WTC11 (cell line): ENCODE measurements around the gene COL26A1.

Experiments used
- CREB1 ChIP-seq: sonication (generic); formaldehyde crosslinking; IDR thresholded peaks from 2 replicates; pipeline ENCODE4 v1.8.0; 2023; ENCODE audit warnings: mild to moderate bottlenecking, missing genetic modification reagents
- GTF2I ChIP-seq: fragments of 250-450 bp; sonication (Bioruptor Pico); conservative IDR thresholded peaks from 2 replicates; pipeline ENCODE4 v1.4.0; 2021; ENCODE audit warnings: mild to moderate bottlenecking
- NFE2L1 ChIP-seq: sonication (generic); formaldehyde crosslinking; IDR thresholded peaks from 2 replicates; pipeline ENCODE4 v1.8.1; 2023; ENCODE audit warnings: missing genetic modification reagents
- NR2C2 ChIP-seq: sonication (generic); formaldehyde crosslinking; IDR thresholded peaks from 2 replicates; pipeline ENCODE4 v1.8.0; 2022; ENCODE audit warnings: mild to moderate bottlenecking, missing genetic modification reagents
- ZNF423 ChIP-seq: fragments of 250-450 bp; sonication (Bioruptor Pico); IDR thresholded peaks from 2 replicates; pipeline ENCODE4 v2.1.2; 2022; ENCODE audit warnings: mild to moderate bottlenecking, moderate library complexity
- TF ChIP-seq, protein P1 (sequence below): fragments of 200-600 bp; IDR thresholded peaks from 2 replicates; pipeline ENCODE4 v1.8.0; 2022; ENCODE audit warnings: antibody characterized with exemption
- TF ChIP-seq, protein P2 (sequence below): sonication (generic); formaldehyde crosslinking; IDR thresholded peaks from 2 replicates; pipeline ENCODE4 v1.8.0; 2022; ENCODE audit warnings: mild to moderate bottlenecking, missing genetic modification reagents
- TF ChIP-seq, protein P3 (sequence below): sonication (generic); formaldehyde crosslinking; conservative IDR thresholded peaks from 2 replicates; pipeline ENCODE4 v1.8.1; 2023; ENCODE audit warnings: mild to moderate bottlenecking, low read depth, missing genetic modification reagents, moderate library complexity
- TF ChIP-seq, protein P4 (sequence below): sonication (generic); formaldehyde crosslinking; IDR thresholded peaks from 2 replicates; pipeline ENCODE4 v1.8.0; 2022; ENCODE audit warnings: missing genetic modification reagents
- TF ChIP-seq, protein P5 (sequence below): sonication (generic); formaldehyde crosslinking; IDR thresholded peaks from 2 replicates; pipeline ENCODE4 v1.8.0; 2023; ENCODE audit warnings: mild to moderate bottlenecking, missing genetic modification reagents
- TF ChIP-seq, protein P6 (sequence below): sonication (generic); formaldehyde crosslinking; IDR thresholded peaks from 2 replicates; pipeline ENCODE4 v1.8.1; 2023; ENCODE audit warnings: mild to moderate bottlenecking, moderate library complexity, missing genetic modification reagents
- TF ChIP-seq, protein P7 (sequence below): sonication (generic); formaldehyde crosslinking; IDR thresholded peaks from 2 replicates; pipeline ENCODE4 v1.8.1; 2022; ENCODE audit warnings: missing genetic modification reagents, borderline replicate concordance
- TF ChIP-seq, protein P8 (sequence below): sonication (generic); formaldehyde crosslinking; IDR thresholded peaks from 2 replicates; pipeline ENCODE4 v1.8.1; 2022; ENCODE audit warnings: mild to moderate bottlenecking, moderate library complexity, missing genetic modification reagents

DNA sequence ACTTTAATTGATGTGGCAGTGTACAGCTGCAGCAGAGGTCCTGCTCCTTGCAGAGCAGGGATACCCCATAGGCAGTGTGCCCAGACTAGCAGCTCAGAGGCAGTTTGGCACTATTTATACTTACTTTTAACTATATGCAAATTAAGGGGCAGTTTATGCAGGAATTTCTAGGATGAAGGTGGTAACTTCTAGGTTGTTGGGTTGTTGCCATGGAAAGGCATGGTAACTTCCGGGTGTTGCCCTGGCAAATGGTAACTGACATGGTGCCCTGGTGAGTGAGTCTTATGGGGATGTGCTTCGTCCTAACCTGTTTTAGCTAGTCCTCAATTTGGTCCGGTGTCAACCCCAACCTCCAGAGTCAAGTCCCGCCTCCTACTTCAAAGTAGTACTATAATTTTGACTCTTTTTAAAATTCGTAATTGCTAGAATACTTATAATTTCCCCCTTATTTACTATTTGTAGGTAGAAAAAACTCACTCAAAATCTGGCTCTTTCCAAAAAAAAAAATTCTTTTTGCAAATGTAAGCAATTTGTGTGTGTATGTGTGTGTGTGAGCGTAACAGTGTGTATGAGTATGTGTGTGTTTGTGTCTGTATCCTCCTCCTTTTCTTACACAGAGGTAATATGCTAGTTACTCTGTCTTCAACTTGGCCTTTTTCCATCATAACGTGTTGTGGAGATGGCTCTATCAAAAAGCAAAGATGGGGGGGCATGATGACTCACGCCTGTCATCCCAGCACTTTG, 5.9 kb downstream of the COL26A1 start:
- TF ChIP-seq, protein P1, sequence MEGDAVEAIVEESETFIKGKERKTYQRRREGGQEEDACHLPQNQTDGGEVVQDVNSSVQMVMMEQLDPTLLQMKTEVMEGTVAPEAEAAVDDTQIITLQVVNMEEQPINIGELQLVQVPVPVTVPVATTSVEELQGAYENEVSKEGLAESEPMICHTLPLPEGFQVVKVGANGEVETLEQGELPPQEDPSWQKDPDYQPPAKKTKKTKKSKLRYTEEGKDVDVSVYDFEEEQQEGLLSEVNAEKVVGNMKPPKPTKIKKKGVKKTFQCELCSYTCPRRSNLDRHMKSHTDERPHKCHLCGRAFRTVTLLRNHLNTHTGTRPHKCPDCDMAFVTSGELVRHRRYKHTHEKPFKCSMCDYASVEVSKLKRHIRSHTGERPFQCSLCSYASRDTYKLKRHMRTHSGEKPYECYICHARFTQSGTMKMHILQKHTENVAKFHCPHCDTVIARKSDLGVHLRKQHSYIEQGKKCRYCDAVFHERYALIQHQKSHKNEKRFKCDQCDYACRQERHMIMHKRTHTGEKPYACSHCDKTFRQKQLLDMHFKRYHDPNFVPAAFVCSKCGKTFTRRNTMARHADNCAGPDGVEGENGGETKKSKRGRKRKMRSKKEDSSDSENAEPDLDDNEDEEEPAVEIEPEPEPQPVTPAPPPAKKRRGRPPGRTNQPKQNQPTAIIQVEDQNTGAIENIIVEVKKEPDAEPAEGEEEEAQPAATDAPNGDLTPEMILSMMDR: no peak
- TF ChIP-seq, protein P2, sequence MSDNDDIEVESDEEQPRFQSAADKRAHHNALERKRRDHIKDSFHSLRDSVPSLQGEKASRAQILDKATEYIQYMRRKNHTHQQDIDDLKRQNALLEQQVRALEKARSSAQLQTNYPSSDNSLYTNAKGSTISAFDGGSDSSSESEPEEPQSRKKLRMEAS: no peak
- TF ChIP-seq, protein P3, sequence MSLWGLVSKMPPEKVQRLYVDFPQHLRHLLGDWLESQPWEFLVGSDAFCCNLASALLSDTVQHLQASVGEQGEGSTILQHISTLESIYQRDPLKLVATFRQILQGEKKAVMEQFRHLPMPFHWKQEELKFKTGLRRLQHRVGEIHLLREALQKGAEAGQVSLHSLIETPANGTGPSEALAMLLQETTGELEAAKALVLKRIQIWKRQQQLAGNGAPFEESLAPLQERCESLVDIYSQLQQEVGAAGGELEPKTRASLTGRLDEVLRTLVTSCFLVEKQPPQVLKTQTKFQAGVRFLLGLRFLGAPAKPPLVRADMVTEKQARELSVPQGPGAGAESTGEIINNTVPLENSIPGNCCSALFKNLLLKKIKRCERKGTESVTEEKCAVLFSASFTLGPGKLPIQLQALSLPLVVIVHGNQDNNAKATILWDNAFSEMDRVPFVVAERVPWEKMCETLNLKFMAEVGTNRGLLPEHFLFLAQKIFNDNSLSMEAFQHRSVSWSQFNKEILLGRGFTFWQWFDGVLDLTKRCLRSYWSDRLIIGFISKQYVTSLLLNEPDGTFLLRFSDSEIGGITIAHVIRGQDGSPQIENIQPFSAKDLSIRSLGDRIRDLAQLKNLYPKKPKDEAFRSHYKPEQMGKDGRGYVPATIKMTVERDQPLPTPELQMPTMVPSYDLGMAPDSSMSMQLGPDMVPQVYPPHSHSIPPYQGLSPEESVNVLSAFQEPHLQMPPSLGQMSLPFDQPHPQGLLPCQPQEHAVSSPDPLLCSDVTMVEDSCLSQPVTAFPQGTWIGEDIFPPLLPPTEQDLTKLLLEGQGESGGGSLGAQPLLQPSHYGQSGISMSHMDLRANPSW (CRISPR knock-in tag): no peak
- TF ChIP-seq, protein P4, sequence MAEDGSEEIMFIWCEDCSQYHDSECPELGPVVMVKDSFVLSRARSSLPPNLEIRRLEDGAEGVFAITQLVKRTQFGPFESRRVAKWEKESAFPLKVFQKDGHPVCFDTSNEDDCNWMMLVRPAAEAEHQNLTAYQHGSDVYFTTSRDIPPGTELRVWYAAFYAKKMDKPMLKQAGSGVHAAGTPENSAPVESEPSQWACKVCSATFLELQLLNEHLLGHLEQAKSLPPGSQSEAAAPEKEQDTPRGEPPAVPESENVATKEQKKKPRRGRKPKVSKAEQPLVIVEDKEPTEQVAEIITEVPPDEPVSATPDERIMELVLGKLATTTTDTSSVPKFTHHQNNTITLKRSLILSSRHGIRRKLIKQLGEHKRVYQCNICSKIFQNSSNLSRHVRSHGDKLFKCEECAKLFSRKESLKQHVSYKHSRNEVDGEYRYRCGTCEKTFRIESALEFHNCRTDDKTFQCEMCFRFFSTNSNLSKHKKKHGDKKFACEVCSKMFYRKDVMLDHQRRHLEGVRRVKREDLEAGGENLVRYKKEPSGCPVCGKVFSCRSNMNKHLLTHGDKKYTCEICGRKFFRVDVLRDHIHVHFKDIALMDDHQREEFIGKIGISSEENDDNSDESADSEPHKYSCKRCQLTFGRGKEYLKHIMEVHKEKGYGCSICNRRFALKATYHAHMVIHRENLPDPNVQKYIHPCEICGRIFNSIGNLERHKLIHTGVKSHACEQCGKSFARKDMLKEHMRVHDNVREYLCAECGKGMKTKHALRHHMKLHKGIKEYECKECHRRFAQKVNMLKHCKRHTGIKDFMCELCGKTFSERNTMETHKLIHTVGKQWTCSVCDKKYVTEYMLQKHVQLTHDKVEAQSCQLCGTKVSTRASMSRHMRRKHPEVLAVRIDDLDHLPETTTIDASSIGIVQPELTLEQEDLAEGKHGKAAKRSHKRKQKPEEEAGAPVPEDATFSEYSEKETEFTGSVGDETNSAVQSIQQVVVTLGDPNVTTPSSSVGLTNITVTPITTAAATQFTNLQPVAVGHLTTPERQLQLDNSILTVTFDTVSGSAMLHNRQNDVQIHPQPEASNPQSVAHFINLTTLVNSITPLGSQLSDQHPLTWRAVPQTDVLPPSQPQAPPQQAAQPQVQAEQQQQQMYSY: no peak
- TF ChIP-seq, protein P5, sequence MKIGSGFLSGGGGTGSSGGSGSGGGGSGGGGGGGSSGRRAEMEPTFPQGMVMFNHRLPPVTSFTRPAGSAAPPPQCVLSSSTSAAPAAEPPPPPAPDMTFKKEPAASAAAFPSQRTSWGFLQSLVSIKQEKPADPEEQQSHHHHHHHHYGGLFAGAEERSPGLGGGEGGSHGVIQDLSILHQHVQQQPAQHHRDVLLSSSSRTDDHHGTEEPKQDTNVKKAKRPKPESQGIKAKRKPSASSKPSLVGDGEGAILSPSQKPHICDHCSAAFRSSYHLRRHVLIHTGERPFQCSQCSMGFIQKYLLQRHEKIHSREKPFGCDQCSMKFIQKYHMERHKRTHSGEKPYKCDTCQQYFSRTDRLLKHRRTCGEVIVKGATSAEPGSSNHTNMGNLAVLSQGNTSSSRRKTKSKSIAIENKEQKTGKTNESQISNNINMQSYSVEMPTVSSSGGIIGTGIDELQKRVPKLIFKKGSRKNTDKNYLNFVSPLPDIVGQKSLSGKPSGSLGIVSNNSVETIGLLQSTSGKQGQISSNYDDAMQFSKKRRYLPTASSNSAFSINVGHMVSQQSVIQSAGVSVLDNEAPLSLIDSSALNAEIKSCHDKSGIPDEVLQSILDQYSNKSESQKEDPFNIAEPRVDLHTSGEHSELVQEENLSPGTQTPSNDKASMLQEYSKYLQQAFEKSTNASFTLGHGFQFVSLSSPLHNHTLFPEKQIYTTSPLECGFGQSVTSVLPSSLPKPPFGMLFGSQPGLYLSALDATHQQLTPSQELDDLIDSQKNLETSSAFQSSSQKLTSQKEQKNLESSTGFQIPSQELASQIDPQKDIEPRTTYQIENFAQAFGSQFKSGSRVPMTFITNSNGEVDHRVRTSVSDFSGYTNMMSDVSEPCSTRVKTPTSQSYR: no peak
- TF ChIP-seq CREB1 (CRISPR knock-in tag) (no peak), NFE2L1 (CRISPR knock-in tag) (no peak), NR2C2 (CRISPR knock-in tag) (no peak), ZNF423 (CRISPR knock-in tag) (no peak), GTF2I (no peak)
- TF ChIP-seq, protein P6, sequence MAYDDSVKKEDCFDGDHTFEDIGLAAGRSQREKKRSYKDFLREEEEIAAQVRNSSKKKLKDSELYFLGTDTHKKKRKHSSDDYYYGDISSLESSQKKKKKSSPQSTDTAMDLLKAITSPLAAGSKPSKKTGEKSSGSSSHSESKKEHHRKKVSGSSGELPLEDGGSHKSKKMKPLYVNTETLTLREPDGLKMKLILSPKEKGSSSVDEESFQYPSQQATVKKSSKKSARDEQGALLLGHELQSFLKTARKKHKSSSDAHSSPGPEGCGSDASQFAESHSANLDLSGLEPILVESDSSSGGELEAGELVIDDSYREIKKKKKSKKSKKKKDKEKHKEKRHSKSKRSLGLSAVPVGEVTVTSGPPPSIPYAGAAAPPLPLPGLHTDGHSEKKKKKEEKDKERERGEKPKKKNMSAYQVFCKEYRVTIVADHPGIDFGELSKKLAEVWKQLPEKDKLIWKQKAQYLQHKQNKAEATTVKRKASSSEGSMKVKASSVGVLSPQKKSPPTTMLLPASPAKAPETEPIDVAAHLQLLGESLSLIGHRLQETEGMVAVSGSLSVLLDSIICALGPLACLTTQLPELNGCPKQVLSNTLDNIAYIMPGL (CRISPR knock-in tag): no peak
- TF ChIP-seq, protein P7, sequence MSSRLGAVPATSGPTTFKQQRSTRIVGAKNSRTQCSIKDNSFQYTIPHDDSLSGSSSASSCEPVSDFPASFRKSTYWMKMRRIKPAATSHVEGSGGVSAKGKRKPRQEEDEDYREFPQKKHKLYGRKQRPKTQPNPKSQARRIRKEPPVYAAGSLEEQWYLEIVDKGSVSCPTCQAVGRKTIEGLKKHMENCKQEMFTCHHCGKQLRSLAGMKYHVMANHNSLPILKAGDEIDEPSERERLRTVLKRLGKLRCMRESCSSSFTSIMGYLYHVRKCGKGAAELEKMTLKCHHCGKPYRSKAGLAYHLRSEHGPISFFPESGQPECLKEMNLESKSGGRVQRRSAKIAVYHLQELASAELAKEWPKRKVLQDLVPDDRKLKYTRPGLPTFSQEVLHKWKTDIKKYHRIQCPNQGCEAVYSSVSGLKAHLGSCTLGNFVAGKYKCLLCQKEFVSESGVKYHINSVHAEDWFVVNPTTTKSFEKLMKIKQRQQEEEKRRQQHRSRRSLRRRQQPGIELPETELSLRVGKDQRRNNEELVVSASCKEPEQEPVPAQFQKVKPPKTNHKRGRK (CRISPR knock-in tag): no peak
- TF ChIP-seq, protein P8, sequence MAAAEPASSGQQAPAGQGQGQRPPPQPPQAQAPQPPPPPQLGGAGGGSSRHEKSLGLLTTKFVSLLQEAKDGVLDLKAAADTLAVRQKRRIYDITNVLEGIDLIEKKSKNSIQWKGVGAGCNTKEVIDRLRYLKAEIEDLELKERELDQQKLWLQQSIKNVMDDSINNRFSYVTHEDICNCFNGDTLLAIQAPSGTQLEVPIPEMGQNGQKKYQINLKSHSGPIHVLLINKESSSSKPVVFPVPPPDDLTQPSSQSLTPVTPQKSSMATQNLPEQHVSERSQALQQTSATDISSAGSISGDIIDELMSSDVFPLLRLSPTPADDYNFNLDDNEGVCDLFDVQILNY (CRISPR knock-in tag): no peak
